A673 (cell line): ENCODE data around the gene LPCAT2. TPM values are rescaled to one million over a fixed set of nuclear protein-coding genes. Genes with fewer than 3 reads are reported as not detected.

Experiments used
- BruUV-seq: library from RNA; stranded (reverse); fragments of 400-500 nt; replicated peaks from 2 replicates; lab custom pipeline; 2021; lab: Mats Ljungman, UMichigan
- CTCF ChIA-PET: fragments of 300-600 bp; sonication (Branson Sonifier 250); formaldehyde crosslinking; loops from one replicate; lab custom pipeline; 2022; ENCODE audit warnings: antibody characterized with exemption; lab: Charles Lee
- POLR2A ChIA-PET: fragments of 300-600 bp; sonication (Branson Sonifier 250); formaldehyde crosslinking; loops from one replicate; lab custom pipeline; 2022; ENCODE audit warnings: antibody characterized with exemption; ENCODE audit not compliant: low non-redundant PET; lab: Charles Lee
- DNase-seq: peaks from one replicate; pipeline ENCODE4 v3.0.0-alpha.2; 2015; ENCODE audit warnings: low spot score
- H3K27ac ChIP-seq: fragments of 200-600 bp; sonication (generic); 2 replicates; pipeline ENCODE4 v1.5.1; 2016; ENCODE audit warnings: mixed run types, low read depth, mild to moderate bottlenecking, mixed read lengths, antibody characterized with exemption, low read length; ENCODE audit not compliant: poor library complexity, severe bottlenecking
- H3K27me3 ChIP-seq: fragments of 200-600 bp; sonication (generic); replicated peaks from 2 replicates; pipeline ENCODE4 v1.6.1; 2017; ENCODE audit warnings: mixed run types, low read depth, mild to moderate bottlenecking, mixed read lengths, antibody characterized with exemption, low read length; ENCODE audit not compliant: insufficient read depth, poor library complexity
- H3K36me3 ChIP-seq: fragments of 200-600 bp; sonication (generic); 2 replicates; pipeline ENCODE4 v1.6.1; 2016; ENCODE audit warnings: mixed run types, mild to moderate bottlenecking, mixed read lengths, antibody characterized with exemption, low read length; ENCODE audit not compliant: insufficient read depth, poor library complexity, severe bottlenecking
- H3K4me1 ChIP-seq: fragments of 200-600 bp; sonication (generic); 2 replicates; pipeline ENCODE4 v1.6.1; 2017; ENCODE audit warnings: mixed run types, mild to moderate bottlenecking, mixed read lengths, antibody characterized with exemption, low read length; ENCODE audit not compliant: insufficient read depth, poor library complexity, severe bottlenecking
- H3K4me3 ChIP-seq: fragments of 200-600 bp; sonication (generic); 2 replicates; pipeline ENCODE4 v1.5.1; 2016; ENCODE audit warnings: low read depth, mixed run types, mild to moderate bottlenecking, mixed read lengths, low read length; ENCODE audit not compliant: poor library complexity, severe bottlenecking
- H3K9me3 ChIP-seq: fragments of 200-600 bp; sonication (generic); 2 replicates; pipeline ENCODE4 v1.6.1; 2016; ENCODE audit warnings: mixed run types, low read depth, mild to moderate bottlenecking, mixed read lengths, antibody characterized with exemption, low read length; ENCODE audit not compliant: poor library complexity, severe bottlenecking
- CTCF ChIP-seq: fragments of 300-800, 200-600 bp; sonication (generic); conservative IDR thresholded peaks from 2 replicates; pipeline ENCODE4 v1.5.1; 2017; ENCODE audit warnings: low read depth, mild to moderate bottlenecking, antibody characterized with exemption, low read length, moderate library complexity, mixed read lengths
- EZH2 ChIP-seq: fragments of 200-600 bp; sonication (generic); IDR thresholded peaks from 2 replicates; pipeline ENCODE4 v1.6.1; 2017; ENCODE audit warnings: borderline replicate concordance, low read depth, mild to moderate bottlenecking, mixed read lengths, antibody characterized with exemption, low read length; ENCODE audit not compliant: poor library complexity, severe bottlenecking
- intact Hi-C: fragments of 100-400 bp; cut with micrococcal nuclease; formaldehyde crosslinking; loops from one replicate; pipeline ENCODE4 v1.10.0; 2022; ENCODE audit not compliant: unreplicated experiment
- total RNA-seq: library from RNA; stranded (reverse); gene quantifications from 2 replicates; pipeline ENCODE4 v1.2.3, GENCODE V29; 2021

Gene LPCAT2
- total RNA-seq, 1 experiment from 2014 or later = 8.2 TPM

- Histone ChIP-seq H3K4me1 (no peaks in the 10 kb centered on the region), H3K27ac (no peak overlapping the region), H3K4me3 (no peak overlapping the region), H3K27me3 (no peaks in the 10 kb centered on the region), H3K9me3 (peaks cover 10% of the 10 kb centered on the region), H3K36me3 (no peaks in the 10 kb centered on the region)
- no TSS peak for BruUV-seq
- POLR2A ChIA-PET = no interaction called here
- CTCF ChIA-PET = no interaction called here
- intact Hi-C loops = no loop called here
- no peak for DNase-seq
- TF ChIP-seq EZH2 (no peak), CTCF (no peak)
Observed at GRCh38 chr16:55526441-55526840, 17.6 kb downstream of the LPCAT2 start.

- Histone ChIP-seq H3K36me3 (no peaks in the 10 kb centered on the region), H3K27me3 (no peaks in the 10 kb centered on the region), H3K4me3 (no peak overlapping the region), H3K9me3 (no peaks in the 10 kb centered on the region), H3K4me1 (no peaks in the 10 kb centered on the region), H3K27ac (no peak overlapping the region)
- no peak for DNase-seq
- no peak for TF ChIP-seq CTCF
- TF ChIP-seq EZH2 = no peak
- intact Hi-C loops = no loop called here
- BruUV-seq = no TSS peak
- ChIA-PET CTCF (interaction anchor here (0.7 kb wide), 1 partner anchor 28 kb away, joined by 3 read pairs; no protein-coding TSS in a partner anchor), POLR2A (no interaction called here)
Observed at GRCh38 chr16:55527885-55528284, 19.0 kb downstream of the LPCAT2 start.

- ChIA-PET CTCF (no interaction called here), POLR2A (no interaction called here)
- no peak for TF ChIP-seq CTCF
- TF ChIP-seq EZH2 = no peak
- BruUV-seq = no TSS peak
- Histone ChIP-seq H3K9me3 (no peaks in the 10 kb centered on the region), H3K27ac (no peak overlapping the region), H3K27me3 (no peaks in the 10 kb centered on the region), H3K36me3 (no peaks in the 10 kb centered on the region), H3K4me3 (no peak overlapping the region), H3K4me1 (no peaks in the 10 kb centered on the region)
- DNase-seq = peak; percentile 4
- intact Hi-C loops = no loop called here
Observed at GRCh38 chr16:55529018-55529417, 20.1 kb downstream of the LPCAT2 start.
